B cell (primary cell): ENCODE data around the gene LCOR. TPM values are rescaled to one million over a fixed set of nuclear protein-coding genes. Genes with fewer than 3 reads are reported as not detected.

ENCODE experiments used
- ATAC-seq: fragments of 200-7000 bp; cut with Tn5 transposase; one replicate; pipeline ENCODE4 v1.10.0; 2021; ENCODE audit warnings: low read depth, mild to moderate bottlenecking, moderate number of reproducible peaks, moderate library complexity
- CTCF ChIA-PET: fragments of 350-600 bp; sonication (Branson Sonifier 250); formaldehyde crosslinking; loops from one replicate; lab custom pipeline; 2021; ENCODE audit warnings: antibody characterized with exemption, inconsistent platforms; lab: Charles Lee
- POLR2A ChIA-PET: fragments of 350-600 bp; sonication (Branson Sonifier 250); formaldehyde crosslinking; loops from one replicate; lab custom pipeline; 2021; ENCODE audit warnings: antibody characterized with exemption; lab: Charles Lee
- DNase-seq: peaks from one replicate; pipeline ENCODE4 v3.0.0; 2013
- H2AFZ ChIP-seq: 2 replicates; pipeline ENCODE4 v1.6.1; 2012; ENCODE audit warnings: mild to moderate bottlenecking, low read depth, low read length; ENCODE audit not compliant: insufficient read depth, poor library complexity, severe bottlenecking
- H3K27ac ChIP-seq, 2 donors: 1 replicate in 1 of 2; 2 replicates in 1 of 2; pipeline ENCODE4 v1.5.1; 2012 to 2013; ENCODE audit warnings: low read length in 2 of 2, mild to moderate bottlenecking in 2 of 2, moderate library complexity in 1 of 2
- H3K27me3 ChIP-seq, 4 experiments: fragments of 200-600 bp in 1 of 4; sonication (generic) in 1 of 4; replicated peaks in 1 of 4; 1 replicate in 2 of 4; 2 replicates in 2 of 4; pipeline versions ENCODE4 v1.6.1 to v1.7.0; 2013 to 2016; ENCODE audit warnings: low read length in 3 of 4, mild to moderate bottlenecking in 2 of 4, mixed read lengths in 1 of 4, moderate library complexity in 1 of 4; ENCODE audit not compliant: insufficient read depth in 4 of 4, control insufficient read depth in 3 of 4; ENCODE audit errors: control extremely low read depth in 1 of 4
- H3K36me3 ChIP-seq, 2 experiments: replicated peaks in 1 of 2; 1 replicate in 1 of 2; 2 replicates in 1 of 2; pipeline versions ENCODE4 v1.6.1 to v1.7.1; 2013; ENCODE audit warnings: low read length in 1 of 2; ENCODE audit not compliant: insufficient read depth in 2 of 2, control insufficient read depth in 1 of 2; ENCODE audit errors: control extremely low read depth in 1 of 2, extremely low read depth in 1 of 2
- H3K4me1 ChIP-seq, 2 donors: fragments of 200-600 bp in 1 of 2; sonication (generic) in 1 of 2; 1 replicate in 1 of 2; 2 replicates in 1 of 2; pipeline versions ENCODE4 v1.5.1 to v1.6.1; 2013 to 2017; ENCODE audit warnings: low read length in 2 of 2; ENCODE audit not compliant: control insufficient read depth in 2 of 2, insufficient read depth in 2 of 2
- H3K4me2 ChIP-seq: replicated peaks from 2 replicates; pipeline ENCODE3; 2012; ENCODE audit warnings: mild to moderate bottlenecking, low read depth, low read length; ENCODE audit not compliant: poor library complexity, severe bottlenecking
- H3K4me3 ChIP-seq, 5 experiments: fragments of 200-600 bp in 1 of 5; sonication (generic) in 1 of 5; 1 replicate in 3 of 5; 2 replicates in 2 of 5; pipeline versions ENCODE4 v1.5.1 to v1.7.0; 2011 to 2016; ENCODE audit warnings: low read length in 4 of 5, mild to moderate bottlenecking in 4 of 5, low read depth in 2 of 5, control low read depth in 1 of 5, moderate library complexity in 1 of 5; ENCODE audit not compliant: insufficient read depth in 1 of 5; ENCODE audit errors: control extremely low read depth in 1 of 5, extremely low read depth in 1 of 5
- H3K79me2 ChIP-seq: fragments of 200-600 bp; sonication (generic); one replicate; pipeline ENCODE4 v1.6.0; 2016; ENCODE audit warnings: low read length; ENCODE audit not compliant: control insufficient read depth, insufficient read depth
- H3K9ac ChIP-seq: fragments of 200-600 bp; sonication (generic); 2 replicates; pipeline ENCODE4 v1.6.1; 2017; ENCODE audit warnings: mild to moderate bottlenecking, low read length, moderate library complexity
- H3K9me3 ChIP-seq, 3 donors: one replicate each; pipeline versions ENCODE4 v1.6.1 to v1.7.1; 2013; ENCODE audit warnings: low read length in 2 of 3; ENCODE audit not compliant: control insufficient read depth in 2 of 3, insufficient read depth in 1 of 3; ENCODE audit errors: control extremely low read depth in 1 of 3
- H4K20me1 ChIP-seq: 2 replicates; pipeline ENCODE4 v1.6.0; 2012; ENCODE audit warnings: mild to moderate bottlenecking, low read length; ENCODE audit not compliant: insufficient read depth, control insufficient read depth, poor library complexity, severe bottlenecking
- H3K27ac Mint-ChIP-seq: one replicate; pipeline ENCODE4 v1.8.0; 2021; ENCODE audit warnings: mixed read lengths
- H3K27me3 Mint-ChIP-seq: one replicate; pipeline ENCODE4 v1.8.0; 2021; ENCODE audit warnings: mixed read lengths
- H3K4me1 Mint-ChIP-seq: one replicate; pipeline ENCODE4 v1.8.0; 2021; ENCODE audit warnings: mixed read lengths
- H3K4me3 Mint-ChIP-seq: one replicate; pipeline ENCODE4 v1.8.0; 2021; ENCODE audit warnings: mixed read lengths
- H3K9me3 Mint-ChIP-seq: one replicate; pipeline ENCODE4 v1.8.0; 2022; ENCODE audit warnings: mixed read lengths; ENCODE audit not compliant: insufficient read depth
- CTCF ChIP-seq: fragments of 200-600 bp; IDR thresholded peaks from one replicate; pipeline ENCODE4 v1.8.0; 2022; ENCODE audit warnings: antibody characterized with exemption, mild to moderate bottlenecking
- EZH2 ChIP-seq: IDR thresholded peaks from 2 replicates; pipeline ENCODE4 v1.6.1; 2012; ENCODE audit warnings: borderline replicate concordance, low read depth, mild to moderate bottlenecking, moderate library complexity, low read length; ENCODE audit not compliant: insufficient read depth, poor library complexity, severe bottlenecking
- WGBS: methylation state at CpG from one replicate; pipeline ENCODE4 v1.1.5; 2013; ENCODE audit warnings: missing lambda C conversion rate; ENCODE audit not compliant: insufficient coverage; 5-methylcytosine and 5-hydroxymethylcytosine counted together
- intact Hi-C: fragments of 100-400 bp; cut with micrococcal nuclease; formaldehyde crosslinking; loops from one replicate; pipeline ENCODE4 v1.10.0; 2022
- polyA plus RNA-seq: library from polyadenylated mRNA; depleted of rRNA; stranded (reverse); fragments of >200 nt; gene quantifications from 2 replicates; pipeline ENCODE4 v1.2.3, GENCODE V29; 2012
- total RNA-seq, 2 donors: library from RNA; stranded (reverse); fragments of 120-200 nt in 1 of 2; gene quantifications; 1 replicate in 1 of 2; 2 replicates in 1 of 2; pipeline versions ENCODE4 v1.2.3 to v1.2.4, GENCODE V29; 2013 to 2022

Gene LCOR
- total and polyA plus RNA-seq, 2 donors (not counting 1 experiment from before 2014, with no cell fraction given) = 5.1 to 70.0 TPM

- WGBS = 96% methylated on average over 9 of the region's 12 CpGs
- intact Hi-C loops = no loop called here
- Histone ChIP-seq H2AFZ (no peak overlapping the region), H3K4me3 (no peak overlapping the region), H3K9ac (no peak overlapping the region), H3K27me3 (no peaks in the 10 kb centered on the region), H4K20me1 (no peaks in the 10 kb centered on the region), H3K27ac (no peak overlapping the region), H3K4me2 (no peak overlapping the region), H3K4me1 (peaks cover 15 to 17% of the 10 kb centered on the region in 2 donors), H3K36me3 (peaks cover 11 to 21% of the 10 kb centered on the region in 2 experiments), H3K79me2 (peaks cover 6% of the 10 kb centered on the region), H3K9me3 (no peaks in the 10 kb centered on the region)
- DNase-seq = no peak
- no peak overlapping the region for H3K27ac Mint-ChIP-seq
- TF ChIP-seq EZH2 (no peak), CTCF (no peak)
- ATAC-seq = no peak
- no peak overlapping the region for H3K4me3 Mint-ChIP-seq
- CTCF ChIA-PET = no interaction called here
- no peaks in the 10 kb centered on the region for H3K27me3 Mint-ChIP-seq
- no peaks in the 10 kb centered on the region for H3K9me3 Mint-ChIP-seq
- POLR2A ChIA-PET = no interaction called here
- H3K4me1 Mint-ChIP-seq = peaks cover 20% of the 10 kb centered on the region
Measured at GRCh38 chr10:96982149-96982930, 150.2 kb downstream of the LCOR start.

- peaks cover 12 to 21% of the 10 kb centered on the region in 2 experiments for H3K36me3 ChIP-seq
- peaks cover 20% of the 10 kb centered on the region for H3K4me1 Mint-ChIP-seq
- no peaks in the 10 kb centered on the region for H3K9me3 ChIP-seq
- intact Hi-C loops = no loop called here
- H2AFZ ChIP-seq = peak overlapping the region; percentile 48
- 14% methylated on average over 10 of the region's 14 CpGs for WGBS
- DNase-seq (peak; percentile 22), ATAC-seq (peak; percentile 61)
- no peaks in the 10 kb centered on the region for H3K27me3 Mint-ChIP-seq
- ChIA-PET POLR2A (no interaction called here), CTCF (interaction anchor here (1.2 to 1.5 kb wide), 3 partner anchors 55 to 344 kb away, joined by 3 to 5 read pairs (median 4); no protein-coding TSS in a partner anchor)
- no peaks in the 10 kb centered on the region for H4K20me1 ChIP-seq
- H3K27ac Mint-ChIP-seq = peak overlapping the region; percentile 70
- peak overlapping the region; percentile 27 to 71 for H3K27ac ChIP-seq
- H3K9ac ChIP-seq = peak overlapping the region; percentile 51
- H3K4me1 ChIP-seq = peaks cover 15 to 17% of the 10 kb centered on the region in 2 donors
- H3K4me3 Mint-ChIP-seq = peak overlapping the region; percentile 82
- TF ChIP-seq CTCF (no peak), EZH2 (no peak)
- no peaks in the 10 kb centered on the region for H3K79me2 ChIP-seq
- no peaks in the 10 kb centered on the region for H3K27me3 ChIP-seq
- no peaks in the 10 kb centered on the region for H3K9me3 Mint-ChIP-seq
- H3K4me2 ChIP-seq = peak overlapping the region; percentile 75
- peak overlapping the region; percentile 21 to 55 (median 25) for H3K4me3 ChIP-seq
Measured at GRCh38 chr10:96984541-96985131, 152.5 kb downstream of the LCOR start.
